GM12878 (cell line): ENCODE measurements around the gene STAT3. TPM values are rescaled to one million over a fixed set of nuclear protein-coding genes. Genes with fewer than 3 reads are reported as not detected.

Experiments
- ATF3 ChIP-seq: IDR thresholded peaks from 2 replicates; pipeline ENCODE4 v1.6.1; 2011; ENCODE audit warnings: low read depth, mild to moderate bottlenecking, low read length, moderate library complexity, borderline replicate concordance; ENCODE audit errors: extremely low read depth
- BCLAF1 ChIP-seq: fragments of 450-650 bp; IDR thresholded peaks from 2 replicates; pipeline ENCODE4 v1.6.1; 2017; ENCODE audit warnings: antibody characterized with exemption, mild to moderate bottlenecking, moderate library complexity
- BHLHE40 ChIP-seq, 2 experiments: fragments of 450-650 bp in 1 of 2; IDR thresholded peaks; 2 replicates each; pipeline ENCODE4 v1.6.1; 2011 to 2017; ENCODE audit warnings: low read depth in 2 of 2, borderline replicate concordance in 1 of 2, improper control_type of control experiment in 1 of 2, low read length in 1 of 2, mild to moderate bottlenecking in 1 of 2
- BRCA1 ChIP-seq: IDR thresholded peaks from 2 replicates; pipeline ENCODE4 v1.6.1; 2011; ENCODE audit warnings: low read depth, low read length, improper control_type of control experiment
- CEBPZ ChIP-seq: fragments of 150-350 bp; IDR thresholded peaks from 2 replicates; pipeline ENCODE4 v1.6.1; 2016; ENCODE audit warnings: low read depth, low read length
- JUNB ChIP-seq: IDR thresholded peaks from 2 replicates; pipeline ENCODE4 v1.6.1; 2016; ENCODE audit warnings: antibody characterized with exemption, mild to moderate bottlenecking
- NR2C2 ChIP-seq: IDR thresholded peaks from 2 replicates; pipeline ENCODE4 v1.6.1; 2011; ENCODE audit warnings: borderline replicate concordance, low read depth; ENCODE audit not compliant: control insufficient read depth, insufficient read length
- PAX5 ChIP-seq: IDR thresholded peaks from 2 replicates; pipeline ENCODE4 v1.6.1; 2011; ENCODE audit warnings: low read depth, low read length, borderline replicate concordance
- RELA ChIP-seq: fragments of 450-650 bp; IDR thresholded peaks from 2 replicates; pipeline ENCODE4 v1.8.0; 2014; ENCODE audit warnings: borderline replicate concordance; ENCODE audit not compliant: partially characterized antibody
- RUNX3 ChIP-seq: IDR thresholded peaks from 2 replicates; pipeline ENCODE4 v1.6.1; 2012; ENCODE audit warnings: low read length, inconsistent platforms
- SREBF1 ChIP-seq: IDR thresholded peaks from 2 replicates; pipeline ENCODE4 v1.6.1; 2012; ENCODE audit warnings: mild to moderate bottlenecking, low read length
- SRF ChIP-seq, 2 experiments: IDR thresholded peaks; 2 replicates each; pipeline ENCODE4 v1.6.1; 2011; ENCODE audit warnings: low read depth in 2 of 2, low read length in 2 of 2, mild to moderate bottlenecking in 1 of 2, moderate library complexity in 1 of 2
- SUZ12 ChIP-seq: fragments of 200-600 bp; sonication (generic); IDR thresholded peaks from one replicate; pipeline ENCODE4 v1.6.1; 2018; ENCODE audit warnings: antibody characterized with exemption, mild to moderate bottlenecking; ENCODE audit not compliant: unreplicated experiment
- polyA plus RNA-seq, 11 experiments: library from polyadenylated mRNA; depleted of rRNA in 4 of 11; unstranded in 6 of 11; stranded (reverse) in 5 of 11; fragments of >200 nt; fragmentation: Nextera tagmentation in 4 of 11; fragmentation: Illumina TruSeq in 1 of 11; extraction: Ambion mirVana in 4 of 11; extraction: Trizol in 1 of 11; gene quantifications; 1 replicate in 1 of 11; 2 replicates in 10 of 11; pipeline versions ENCODE4 v1.2.1 to v1.2.3, GENCODE V29; 2011 to 2016; ENCODE audit warnings: inconsistent platforms in 2 of 11, missing spikeins in 2 of 11, low read depth in 1 of 11
- total RNA-seq, 4 experiments: library from RNA; depleted of rRNA in 3 of 4; stranded (reverse); fragments of >200 nt in 3 of 4; fragmentation: Illumina TruSeq in 1 of 4; extraction: Trizol in 1 of 4; gene quantifications; 2 replicates each; pipeline versions ENCODE4 v1.2.1 to v1.2.3, GENCODE V29; 2013 to 2021
- TF ChIP-seq, protein P1 (sequence below): fragments of 450-650 bp; IDR thresholded peaks from 2 replicates; pipeline ENCODE4 v1.6.1; 2017; ENCODE audit warnings: mild to moderate bottlenecking, moderate library complexity
- TF ChIP-seq, protein P2 (sequence below): IDR thresholded peaks from 2 replicates; pipeline ENCODE4 v1.6.1; 2012; ENCODE audit warnings: low read length, inconsistent platforms

The STAT3 gene
- total and polyA plus RNA-seq, 10 of the 15 experiments (the other 5 are each of a cell fraction or from before 2014, with no cell fraction given) = 18.4 to 96.4 (median 60.9) TPM

DNA sequence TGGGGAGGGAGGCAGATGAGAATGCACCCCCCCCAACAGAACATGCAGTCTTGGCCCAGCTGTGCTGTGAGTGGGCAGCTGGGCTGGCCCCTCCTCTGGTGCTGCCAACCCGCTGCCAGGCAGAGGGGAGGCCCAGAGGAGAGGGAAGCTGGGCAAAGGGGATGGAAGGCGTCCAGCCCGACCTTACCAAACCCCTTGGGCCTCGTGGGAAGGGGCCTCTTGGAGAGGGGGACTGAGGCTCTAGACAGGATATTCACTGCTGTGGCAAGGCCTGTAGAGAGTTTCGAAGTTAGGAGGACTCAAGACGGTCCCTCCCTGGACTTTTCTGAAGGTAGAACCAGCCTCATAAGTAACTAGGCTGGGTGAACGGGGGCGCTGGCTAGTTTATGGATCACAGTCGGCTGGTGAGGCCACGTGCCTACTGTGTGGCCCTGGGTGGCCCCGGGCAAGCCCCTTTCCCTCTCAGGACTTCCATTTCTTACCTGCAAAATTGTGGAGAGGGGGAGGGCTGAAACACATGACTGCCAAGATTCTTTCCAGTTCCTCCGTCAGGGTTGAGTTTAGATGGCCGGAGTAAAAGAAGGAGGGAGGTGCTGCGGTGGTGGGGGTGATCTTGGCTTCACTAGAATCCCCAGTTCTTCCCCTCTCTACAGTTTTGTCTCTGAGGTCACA, 100.8 kb downstream of the STAT3 start (continued):
- TF ChIP-seq, protein P1, sequence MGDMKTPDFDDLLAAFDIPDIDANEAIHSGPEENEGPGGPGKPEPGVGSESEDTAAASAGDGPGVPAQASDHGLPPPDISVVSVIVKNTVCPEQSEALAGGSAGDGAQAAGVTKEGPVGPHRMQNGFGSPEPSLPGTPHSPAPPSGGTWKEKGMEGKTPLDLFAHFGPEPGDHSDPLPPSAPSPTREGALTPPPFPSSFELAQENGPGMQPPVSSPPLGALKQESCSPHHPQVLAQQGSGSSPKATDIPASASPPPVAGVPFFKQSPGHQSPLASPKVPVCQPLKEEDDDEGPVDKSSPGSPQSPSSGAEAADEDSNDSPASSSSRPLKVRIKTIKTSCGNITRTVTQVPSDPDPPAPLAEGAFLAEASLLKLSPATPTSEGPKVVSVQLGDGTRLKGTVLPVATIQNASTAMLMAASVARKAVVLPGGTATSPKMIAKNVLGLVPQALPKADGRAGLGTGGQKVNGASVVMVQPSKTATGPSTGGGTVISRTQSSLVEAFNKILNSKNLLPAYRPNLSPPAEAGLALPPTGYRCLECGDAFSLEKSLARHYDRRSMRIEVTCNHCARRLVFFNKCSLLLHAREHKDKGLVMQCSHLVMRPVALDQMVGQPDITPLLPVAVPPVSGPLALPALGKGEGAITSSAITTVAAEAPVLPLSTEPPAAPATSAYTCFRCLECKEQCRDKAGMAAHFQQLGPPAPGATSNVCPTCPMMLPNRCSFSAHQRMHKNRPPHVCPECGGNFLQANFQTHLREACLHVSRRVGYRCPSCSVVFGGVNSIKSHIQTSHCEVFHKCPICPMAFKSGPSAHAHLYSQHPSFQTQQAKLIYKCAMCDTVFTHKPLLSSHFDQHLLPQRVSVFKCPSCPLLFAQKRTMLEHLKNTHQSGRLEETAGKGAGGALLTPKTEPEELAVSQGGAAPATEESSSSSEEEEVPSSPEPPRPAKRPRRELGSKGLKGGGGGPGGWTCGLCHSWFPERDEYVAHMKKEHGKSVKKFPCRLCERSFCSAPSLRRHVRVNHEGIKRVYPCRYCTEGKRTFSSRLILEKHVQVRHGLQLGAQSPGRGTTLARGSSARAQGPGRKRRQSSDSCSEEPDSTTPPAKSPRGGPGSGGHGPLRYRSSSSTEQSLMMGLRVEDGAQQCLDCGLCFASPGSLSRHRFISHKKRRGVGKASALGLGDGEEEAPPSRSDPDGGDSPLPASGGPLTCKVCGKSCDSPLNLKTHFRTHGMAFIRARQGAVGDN = peak; percentile 41; the same call in 1 of the 2 replicates
- no peak for TF ChIP-seq CEBPZ
- no peak for TF ChIP-seq RELA
- no peak for TF ChIP-seq SREBF1
- TF ChIP-seq NR2C2 = no peak
- TF ChIP-seq PAX5 = no peak
- TF ChIP-seq ATF3 = no peak
- TF ChIP-seq BHLHE40 (IDR thresholded peaks at IDR 0.05; ENCODE audit: borderline replicate concordance in 1 of 2, low read depth in 2 of 2, low read length in 1 of 2) = peak; percentile 55 to 83
- TF ChIP-seq SRF (IDR thresholded peaks at IDR 0.05; ENCODE audit: low read depth in 2 of 2, low read length in 2 of 2) = no peak
- no peak; the same call in 1 of the 2 replicates for TF ChIP-seq RUNX3
- TF ChIP-seq SUZ12 = no peak
- no peak for TF ChIP-seq JUNB
- no peak for TF ChIP-seq BRCA1
- TF ChIP-seq, protein P2, sequence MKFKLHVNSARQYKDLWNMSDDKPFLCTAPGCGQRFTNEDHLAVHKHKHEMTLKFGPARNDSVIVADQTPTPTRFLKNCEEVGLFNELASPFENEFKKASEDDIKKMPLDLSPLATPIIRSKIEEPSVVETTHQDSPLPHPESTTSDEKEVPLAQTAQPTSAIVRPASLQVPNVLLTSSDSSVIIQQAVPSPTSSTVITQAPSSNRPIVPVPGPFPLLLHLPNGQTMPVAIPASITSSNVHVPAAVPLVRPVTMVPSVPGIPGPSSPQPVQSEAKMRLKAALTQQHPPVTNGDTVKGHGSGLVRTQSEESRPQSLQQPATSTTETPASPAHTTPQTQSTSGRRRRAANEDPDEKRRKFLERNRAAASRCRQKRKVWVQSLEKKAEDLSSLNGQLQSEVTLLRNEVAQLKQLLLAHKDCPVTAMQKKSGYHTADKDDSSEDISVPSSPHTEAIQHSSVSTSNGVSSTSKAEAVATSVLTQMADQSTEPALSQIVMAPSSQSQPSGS = no peak
- peak; percentile 85 for TF ChIP-seq BCLAF1
